AG04450 (cell line): ENCODE data around the gene MAPK14. TPM values are rescaled to one million over a fixed set of nuclear protein-coding genes. Genes with fewer than 3 reads are reported as not detected.

Experiments
- CTCF ChIA-PET: fragments of 300-600, 350-600 bp; formaldehyde crosslinking; extraction: SDS; loops from one replicate; lab custom pipeline; 2022; ENCODE audit warnings: antibody characterized with exemption, inconsistent platforms; lab: Charles Lee
- POLR2A ChIA-PET: fragments of 350-600 bp; formaldehyde crosslinking; extraction: SDS; loops from one replicate; lab custom pipeline; 2021; ENCODE audit warnings: antibody characterized with exemption, inconsistent platforms; lab: Yijun Ruan, JAX
- DNase-seq: peaks from one replicate; pipeline ENCODE4 v3.0.0-alpha.2; 2011; ENCODE audit warnings: low read depth, low spot score
- H3K27ac ChIP-seq: one replicate; pipeline ENCODE4 v1.5.1; 2012; ENCODE audit warnings: low read depth, low read length, control low read depth
- H3K27me3 ChIP-seq: one replicate; pipeline ENCODE4 v1.6.0; 2012; ENCODE audit warnings: low read length; ENCODE audit not compliant: control insufficient read depth, insufficient read depth
- H3K4me3 ChIP-seq: 2 replicates; pipeline ENCODE4 v1.5.1; 2011; ENCODE audit warnings: mild to moderate bottlenecking, low read depth, low read length, control low read depth
- H3K9me3 ChIP-seq: 2 replicates; pipeline ENCODE4 v1.5.1; 2012; ENCODE audit warnings: low read length; ENCODE audit not compliant: control insufficient read depth, insufficient read depth
- CTCF ChIP-seq: IDR thresholded peaks from 2 replicates; pipeline ENCODE4 v1.5.1; 2011; ENCODE audit warnings: low read depth, low read length, control low read depth, inconsistent platforms
- polyA plus RNA-seq: library from polyadenylated mRNA; depleted of rRNA; stranded (reverse); fragments of >200 nt; gene quantifications from 2 replicates; pipeline ENCODE4 v1.2.3, GENCODE V29; 2011

Gene MAPK14
- polyA plus RNA-seq, 1 experiment: 55.7 TPM

GRCh38 chr6:36066817-36067216 is 39.2 kb downstream of the MAPK14 start:
- no peak for TF ChIP-seq CTCF
- POLR2A ChIA-PET: no interaction called here
- H3K27ac ChIP-seq: no peak overlapping the region

GRCh38 chr6:36067374-36068011 is 39.9 kb downstream of the MAPK14 start:
- no peaks in the 10 kb centered on the region for H3K27me3 ChIP-seq
- TF ChIP-seq CTCF: no peak
- ChIA-PET CTCF (interaction anchor here (6.4 kb wide), 1 partner anchor 28 kb away, joined by 51 read pairs; no protein-coding TSS in a partner anchor), POLR2A (no interaction called here)
- DNase-seq: no peak
- no peak overlapping the region for H3K4me3 ChIP-seq
- H3K9me3 ChIP-seq: no peaks in the 10 kb centered on the region
- no peak overlapping the region for H3K27ac ChIP-seq

More at GRCh38 chr6:36066817-36067216, 39.2 kb downstream of the MAPK14 start:
- DNase-seq: no peak
- CTCF ChIA-PET: interaction anchor here (1.0 to 6.4 kb wide), 2 partner anchors 28 to 38 kb away, joined by 3 to 51 read pairs; no protein-coding TSS in a partner anchor
- H3K9me3 ChIP-seq: no peaks in the 10 kb centered on the region
- H3K27me3 ChIP-seq: no peaks in the 10 kb centered on the region
- no peak overlapping the region for H3K4me3 ChIP-seq

GRCh38 chr6:36068012-36068392 is 40.4 kb downstream of the MAPK14 start:
- ChIA-PET POLR2A (no interaction called here), CTCF (interaction anchor here (6.4 kb wide), 1 partner anchor 27 kb away, joined by 51 read pairs; no protein-coding TSS in a partner anchor)
- no peak for DNase-seq
- H3K4me3 ChIP-seq: no peak overlapping the region
- no peak overlapping the region for H3K27ac ChIP-seq
- H3K27me3 ChIP-seq: no peaks in the 10 kb centered on the region
- TF ChIP-seq CTCF: no peak
- no peaks in the 10 kb centered on the region for H3K9me3 ChIP-seq

GRCh38 chr6:36068586-36068985 is 41.0 kb downstream of the MAPK14 start:
- no peak for TF ChIP-seq CTCF
- DNase-seq: no peak
- Histone ChIP-seq H3K27me3 (no peaks in the 10 kb centered on the region), H3K9me3 (no peaks in the 10 kb centered on the region), H3K4me3 (no peak overlapping the region), H3K27ac (no peak overlapping the region)
- CTCF ChIA-PET: interaction anchor here (1.3 to 6.4 kb wide), 2 partner anchors 26 to 41 kb away, joined by 3 to 51 read pairs; partner anchors contain the start of gene MAPK14
- POLR2A ChIA-PET: interaction anchor here (0.6 kb wide), 1 partner anchor 39 kb away, joined by 3 read pairs; no protein-coding TSS in a partner anchor

- no peak for DNase-seq
- Histone ChIP-seq H3K4me3 (no peak overlapping the region), H3K9me3 (no peaks in the 10 kb centered on the region), H3K27me3 (no peaks in the 10 kb centered on the region), H3K27ac (no peak overlapping the region)
- POLR2A ChIA-PET: no interaction called here
- no peak for TF ChIP-seq CTCF
- CTCF ChIA-PET: interaction anchor here (1.3 to 6.4 kb wide), 2 partner anchors 25 to 42 kb away, joined by 3 to 51 read pairs; partner anchors contain the start of gene MAPK14
Observed at GRCh38 chr6:36069573-36069972, 42.0 kb downstream of the MAPK14 start.
